Thymus (tissue), 11 donors: ENCODE data around the gene SLC7A10. TPM values are rescaled to one million over a fixed set of nuclear protein-coding genes. Genes with fewer than 3 reads are reported as not detected.

ENCODE experiments used
- DNase-seq, 9 donors: peaks; one replicate each; pipeline ENCODE4 v3.0.0-alpha.2; 2013; ENCODE audit warnings: low spot score in 9 of 9, low read depth in 6 of 9, missing footprints in 1 of 9
- H3K27ac ChIP-seq, 2 donors: one replicate each; pipeline ENCODE4 v1.5.1; 2013; ENCODE audit warnings: control low read depth in 1 of 2, low read depth in 1 of 2, low read length in 1 of 2, mild to moderate bottlenecking in 1 of 2, moderate library complexity in 1 of 2
- H3K27me3 ChIP-seq, 2 donors: one replicate each; pipeline ENCODE4 v1.5.1; 2013; ENCODE audit warnings: low read length in 1 of 2; ENCODE audit not compliant: control insufficient read depth in 2 of 2, insufficient read depth in 1 of 2
- H3K36me3 ChIP-seq, 2 donors: one replicate each; pipeline ENCODE4 v1.5.1; 2013; ENCODE audit warnings: low read length in 1 of 2, mild to moderate bottlenecking in 1 of 2, moderate library complexity in 1 of 2; ENCODE audit not compliant: control insufficient read depth in 2 of 2, insufficient read depth in 2 of 2
- H3K4me1 ChIP-seq, 2 donors: one replicate each; pipeline ENCODE4 v1.5.1; 2013; ENCODE audit warnings: low read length in 2 of 2; ENCODE audit not compliant: control insufficient read depth in 2 of 2, insufficient read depth in 2 of 2
- H3K4me3 ChIP-seq, 2 donors: one replicate each; pipeline ENCODE4 v1.5.1; 2013; ENCODE audit warnings: low read length in 2 of 2, control low read depth in 1 of 2, mild to moderate bottlenecking in 1 of 2
- H3K9me3 ChIP-seq, 2 donors: one replicate each; pipeline ENCODE4 v1.5.1; 2013; ENCODE audit warnings: low read length in 1 of 2, mild to moderate bottlenecking in 1 of 2; ENCODE audit not compliant: control insufficient read depth in 2 of 2, insufficient read depth in 1 of 2
- WGBS: extraction: QIAGEN DNeasy Blood & Tissue Kit; methylation state at CpG from one replicate; pipeline ENCODE4 v1.1.7; 2013; 5-methylcytosine and 5-hydroxymethylcytosine counted together
- polyA plus RNA-seq: library from polyadenylated mRNA; stranded (reverse); fragments of 200-250 nt; gene quantifications from one replicate; pipeline ENCODE4 v1.2.3, GENCODE V29; 2013
- total RNA-seq: library from RNA; stranded (reverse); fragments of 120-200 nt; gene quantifications from one replicate; pipeline ENCODE4 v1.2.4, GENCODE V29; 2013
- donor health status: healthy.

Gene SLC7A10
- total and polyA plus RNA-seq, 2 donors = 0.11 to 0.33 TPM

DNA sequence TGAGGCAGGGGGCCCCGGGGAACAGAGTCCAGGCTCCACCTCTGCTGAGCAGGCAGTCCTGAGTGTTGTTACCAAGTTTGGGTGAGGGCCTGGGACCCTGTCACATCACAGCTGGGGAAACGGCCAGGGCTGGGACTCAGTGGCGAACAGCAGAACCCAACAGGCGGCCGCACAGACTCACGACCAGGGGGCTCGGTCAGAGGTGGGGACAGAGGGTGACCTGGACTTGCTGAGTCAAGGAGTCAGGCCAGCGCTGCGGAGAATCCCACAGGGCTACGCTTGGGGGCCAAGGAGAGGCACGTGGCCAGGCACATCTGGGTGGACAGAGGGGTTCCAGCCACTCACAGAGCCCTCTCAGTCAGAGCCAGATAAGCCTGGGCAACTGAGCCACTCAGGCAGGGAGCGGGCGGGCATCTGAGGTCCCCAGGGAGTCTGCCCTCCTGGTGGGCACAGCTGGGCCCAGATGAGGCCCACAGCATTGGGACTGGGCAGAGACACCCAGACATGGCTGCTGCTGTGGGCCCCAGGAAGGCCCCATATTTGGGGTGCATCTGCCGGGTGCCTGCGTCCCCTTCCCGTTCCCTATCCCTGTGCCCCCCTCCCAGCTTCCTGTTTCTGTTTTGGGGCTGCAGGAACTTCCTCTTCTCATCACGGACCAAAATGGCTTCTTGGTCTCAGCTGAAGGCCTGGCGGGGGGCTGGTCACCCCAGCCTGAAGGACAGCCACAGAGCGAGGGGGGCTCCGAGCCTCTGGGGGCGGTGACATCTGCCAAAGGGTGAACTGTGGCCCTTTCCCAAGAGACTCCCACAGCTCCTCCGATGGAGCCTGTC, 42.7 kb upstream of the SLC7A10 start:
- H3K27ac ChIP-seq = no peak overlapping the region
- no peaks in the 10 kb centered on the region for H3K4me1 ChIP-seq
- WGBS = 80% methylated on average over 22 of the region's 22 CpGs
- H3K4me3 ChIP-seq = no peak overlapping the region
- DNase-seq = no peak
- H3K9me3 ChIP-seq = no peaks in the 10 kb centered on the region
- no peaks in the 10 kb centered on the region for H3K27me3 ChIP-seq
- H3K36me3 ChIP-seq = no peaks in the 10 kb centered on the region

DNA sequence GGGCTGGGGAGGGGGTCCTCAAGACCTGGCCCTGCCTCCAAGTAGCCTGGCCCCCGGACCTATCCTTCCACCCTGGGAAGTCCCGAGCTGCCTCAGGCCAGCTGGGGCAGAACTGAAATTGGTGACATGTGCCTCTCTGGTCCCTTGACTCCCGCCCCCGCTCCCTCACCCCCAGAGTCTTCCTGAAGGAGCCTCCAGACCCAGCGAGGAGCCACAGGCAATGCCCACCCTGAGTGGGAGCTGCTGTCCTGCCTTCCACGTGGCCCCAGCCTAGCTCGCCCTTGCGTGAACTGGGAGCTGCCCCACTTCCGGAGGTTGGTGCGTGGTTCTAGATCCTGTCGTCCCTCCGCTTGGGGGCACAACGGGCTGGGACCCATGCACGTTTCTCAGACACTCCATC, 42.1 kb upstream of the SLC7A10 start:
- no peaks in the 10 kb centered on the region for H3K36me3 ChIP-seq
- H3K9me3 ChIP-seq = no peaks in the 10 kb centered on the region
- no peaks in the 10 kb centered on the region for H3K4me1 ChIP-seq
- WGBS = 91% methylated on average over 14 of the region's 14 CpGs
- H3K27ac ChIP-seq = no peak overlapping the region
- H3K27me3 ChIP-seq = no peaks in the 10 kb centered on the region
- no peak overlapping the region for H3K4me3 ChIP-seq
- DNase-seq = no peak

DNA sequence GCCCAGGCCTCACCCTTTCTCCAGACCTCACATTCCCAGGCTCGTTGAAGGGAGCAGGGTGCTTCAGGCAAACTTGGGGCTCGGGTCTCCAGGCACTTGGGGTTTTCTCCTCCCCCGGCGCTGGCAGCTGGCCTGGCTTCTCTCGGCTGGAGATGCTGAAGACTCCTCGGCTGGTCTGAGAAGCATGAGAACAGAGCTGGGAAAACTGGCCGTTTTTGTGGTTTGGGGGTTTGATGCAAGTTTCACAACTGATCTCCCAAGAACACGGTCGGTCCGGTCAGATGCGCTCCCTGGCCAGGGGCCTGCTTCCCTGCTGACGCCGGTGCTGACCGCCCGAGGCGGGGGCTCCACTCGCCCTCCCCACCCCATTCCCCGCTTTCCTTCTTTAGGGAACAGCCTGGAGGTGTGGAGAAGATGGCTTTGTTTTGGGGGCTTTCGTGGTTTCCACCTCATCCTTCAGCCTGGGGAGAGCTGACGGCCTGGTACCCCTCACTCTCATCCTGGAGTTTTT, 41.4 kb upstream of the SLC7A10 start:
- no peak for DNase-seq
- no peak overlapping the region for H3K4me3 ChIP-seq
- H3K9me3 ChIP-seq = no peaks in the 10 kb centered on the region
- no peaks in the 10 kb centered on the region for H3K27me3 ChIP-seq
- H3K36me3 ChIP-seq = no peaks in the 10 kb centered on the region
- 85% methylated on average over 20 of the region's 20 CpGs for WGBS
- no peak overlapping the region for H3K27ac ChIP-seq
- H3K4me1 ChIP-seq = no peaks in the 10 kb centered on the region

DNA sequence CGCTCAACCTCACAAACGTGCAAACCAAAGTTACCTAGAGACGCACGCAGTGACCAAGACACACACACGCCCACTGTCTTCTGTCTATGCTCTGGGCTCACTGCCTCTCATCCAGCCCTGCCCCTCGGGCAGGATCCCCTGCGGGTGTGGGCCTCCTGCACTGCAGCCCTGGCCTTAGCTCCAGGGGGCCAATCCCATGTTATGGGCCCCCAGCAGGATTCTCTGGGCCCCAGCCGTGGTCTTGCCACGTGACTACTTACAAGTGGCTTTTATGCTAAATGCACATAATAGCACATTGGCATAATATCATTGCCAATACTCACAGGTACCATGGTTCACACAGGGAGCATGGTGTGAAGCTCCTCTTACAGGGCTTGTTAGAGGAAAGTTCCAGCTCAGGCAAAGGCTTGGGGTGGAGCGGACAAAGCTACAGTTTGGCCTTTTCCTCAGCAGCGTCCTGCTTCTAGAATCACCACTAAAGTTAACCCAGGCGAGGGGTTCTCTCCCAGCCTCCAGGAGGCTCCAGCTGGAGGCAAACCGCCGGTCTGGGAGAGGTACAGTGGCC, 39.3 kb upstream of the SLC7A10 start:
- no peak for DNase-seq
- WGBS = 96% methylated on average over 14 of the region's 14 CpGs
- Histone ChIP-seq H3K36me3 (no peaks in the 10 kb centered on the region), H3K27ac (no peak overlapping the region), H3K4me1 (no peaks in the 10 kb centered on the region), H3K4me3 (no peak overlapping the region), H3K27me3 (peaks cover 3 to 15% of the 10 kb centered on the region in 2 donors), H3K9me3 (no peaks in the 10 kb centered on the region)

DNA sequence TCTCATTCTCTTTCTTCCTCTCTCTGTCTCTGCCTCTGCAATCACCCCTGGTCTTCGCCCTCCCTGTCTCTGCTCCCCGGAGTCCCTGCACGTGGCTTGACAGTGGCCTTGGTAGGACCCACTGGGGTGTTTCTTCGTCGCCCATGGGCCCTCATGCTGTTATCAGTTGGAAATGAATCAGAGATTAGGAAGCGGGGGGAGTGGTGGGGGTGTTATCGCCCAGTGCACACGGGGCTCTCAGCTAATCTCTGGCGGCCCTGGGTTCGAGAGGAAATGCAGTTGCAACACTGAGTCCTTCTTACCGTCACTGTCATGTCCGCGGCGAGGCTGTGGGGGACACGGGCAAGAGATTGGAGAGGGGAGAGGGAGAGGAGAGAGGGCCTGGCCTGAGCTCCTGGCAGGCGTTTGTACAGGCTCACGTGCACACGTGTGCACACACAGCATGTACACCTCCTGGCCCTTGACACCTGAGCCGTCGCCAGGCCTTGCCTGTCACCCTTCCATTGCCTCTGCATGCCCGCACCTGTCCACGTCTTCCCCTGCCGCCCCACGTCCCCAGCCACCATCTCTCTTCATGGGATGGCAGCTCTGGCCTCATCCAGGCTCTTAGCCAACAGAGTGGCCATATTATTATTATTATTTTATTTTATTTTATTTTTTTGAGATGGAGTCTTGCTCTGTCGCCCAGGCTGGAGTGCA, 37.8 kb upstream of the SLC7A10 start:
- Histone ChIP-seq H3K9me3 (no peaks in the 10 kb centered on the region), H3K36me3 (no peaks in the 10 kb centered on the region), H3K27me3 (peaks cover 3 to 17% of the 10 kb centered on the region in 2 donors), H3K4me3 (no peak overlapping the region), H3K27ac (no peak overlapping the region), H3K4me1 (no peaks in the 10 kb centered on the region)
- 94% methylated on average over 25 of the region's 25 CpGs for WGBS
- DNase-seq = no peak

DNA sequence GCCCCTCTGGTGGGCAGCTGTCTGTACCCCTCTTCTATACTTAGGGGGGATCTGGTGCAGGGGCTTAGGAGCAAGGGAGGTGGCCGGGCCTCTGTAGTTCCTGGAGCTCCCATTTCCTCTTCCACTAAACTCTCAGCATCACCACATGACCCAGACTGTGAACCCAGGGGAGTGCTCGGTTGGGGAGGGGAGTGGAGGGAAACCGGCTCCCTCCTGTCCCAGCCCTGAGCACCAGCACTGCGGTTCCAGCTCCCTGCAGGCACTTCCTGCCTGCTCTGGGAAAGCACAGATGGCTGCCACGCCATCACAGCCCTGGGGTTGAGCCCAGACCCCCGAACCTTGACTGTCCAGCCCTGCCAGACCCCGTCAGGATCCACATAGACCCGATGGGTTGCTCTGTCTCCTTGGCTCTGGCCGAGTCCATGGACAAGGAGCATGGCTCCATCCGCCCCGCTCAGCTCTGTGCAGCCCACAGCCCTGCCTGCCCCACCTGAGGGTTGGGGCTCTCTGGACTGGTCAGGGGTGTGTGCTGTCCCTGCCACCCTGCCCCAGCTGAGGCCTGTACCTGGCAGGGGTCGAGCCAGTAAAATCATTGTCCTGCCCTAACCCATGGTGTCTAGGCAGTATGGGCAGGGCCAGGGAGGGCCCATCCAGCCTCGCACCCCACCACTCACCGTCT, 36.0 kb upstream of the SLC7A10 start:
- no peak for DNase-seq
- peaks cover 3 to 17% of the 10 kb centered on the region in 2 donors for H3K27me3 ChIP-seq
- H3K36me3 ChIP-seq = no peaks in the 10 kb centered on the region
- WGBS = 54% methylated on average over 14 of the region's 14 CpGs
- H3K4me1 ChIP-seq = no peaks in the 10 kb centered on the region
- no peak overlapping the region for H3K4me3 ChIP-seq
- no peaks in the 10 kb centered on the region for H3K9me3 ChIP-seq
- H3K27ac ChIP-seq = no peak overlapping the region

DNA sequence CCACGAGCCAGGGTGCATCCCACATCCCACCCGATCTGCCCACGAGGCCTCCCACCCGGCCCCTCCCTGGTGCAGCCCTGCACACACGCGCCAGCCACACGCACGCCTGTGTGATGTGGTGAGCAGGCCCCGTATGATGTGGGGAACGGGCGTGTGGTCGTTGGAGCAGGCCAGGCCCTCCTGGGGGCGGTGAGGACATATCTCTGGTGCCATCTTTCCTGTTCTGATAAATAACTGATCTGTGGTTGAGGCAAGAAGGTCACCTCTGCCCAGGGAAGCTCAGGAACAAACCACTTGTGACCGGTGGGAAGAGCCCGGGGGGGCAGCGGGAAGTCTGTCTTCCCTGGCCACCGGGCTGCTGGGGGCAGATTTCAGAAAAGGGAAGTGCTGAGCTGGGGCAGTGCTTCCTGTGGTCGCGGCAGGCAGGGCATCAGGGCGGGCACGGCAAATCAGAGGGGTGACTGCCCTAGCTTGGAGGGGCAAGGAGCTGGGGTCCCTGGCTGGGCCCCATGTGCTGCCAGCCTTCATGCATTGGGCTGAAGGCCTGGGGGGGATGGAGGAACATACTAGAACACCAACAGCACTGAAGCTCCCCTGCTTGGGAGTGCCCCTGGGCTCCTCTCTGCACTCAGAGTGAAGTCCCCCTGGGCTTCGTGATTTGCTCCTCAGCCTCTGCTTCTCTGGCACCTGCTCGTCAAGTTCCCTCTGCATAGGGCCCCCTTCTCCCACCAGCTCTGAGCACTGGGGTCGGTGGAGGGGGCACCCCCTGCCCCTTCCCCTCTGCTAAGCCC, 35.2 kb upstream of the SLC7A10 start:
- no peaks in the 10 kb centered on the region for H3K36me3 ChIP-seq
- H3K4me3 ChIP-seq = no peak overlapping the region
- H3K4me1 ChIP-seq = no peaks in the 10 kb centered on the region
- peaks cover 3 to 17% of the 10 kb centered on the region in 2 donors for H3K27me3 ChIP-seq
- H3K27ac ChIP-seq = no peak overlapping the region
- no peak for DNase-seq
- H3K9me3 ChIP-seq = no peaks in the 10 kb centered on the region
- WGBS = 6% methylated on average over 24 of the region's 24 CpGs

DNA sequence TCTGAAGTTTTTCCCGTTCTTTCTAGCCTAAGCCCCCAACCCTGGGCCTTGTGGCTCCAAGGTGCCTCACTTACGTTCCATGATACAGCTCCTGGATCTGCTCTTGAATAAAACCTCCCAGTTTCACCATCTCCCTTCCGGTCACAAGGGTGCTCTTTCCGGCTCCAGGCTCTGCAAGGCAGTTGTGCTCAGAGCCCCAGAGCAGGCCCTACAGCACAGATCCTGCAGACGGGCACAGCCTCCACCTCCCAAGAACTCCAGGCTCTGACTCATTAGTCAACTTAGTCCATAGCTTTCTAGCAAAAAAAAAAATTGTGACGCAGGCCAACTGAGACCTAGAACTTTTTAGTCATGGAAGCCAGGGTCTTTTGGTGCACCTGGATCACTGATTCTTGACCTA, 33.9 kb upstream of the SLC7A10 start:
- Histone ChIP-seq H3K4me3 (no peak overlapping the region), H3K4me1 (no peaks in the 10 kb centered on the region), H3K36me3 (no peaks in the 10 kb centered on the region), H3K27ac (no peak overlapping the region), H3K27me3 (peaks cover 3 to 17% of the 10 kb centered on the region in 2 donors), H3K9me3 (no peaks in the 10 kb centered on the region)
- no peak for DNase-seq
- WGBS = 94% methylated on average over 6 of the region's 6 CpGs
